Testis (tissue), 2 donors: ENCODE measurements around the gene RBBP6.

Experiments
- POLR2A ChIP-seq: fragments of 450-650 bp; IDR thresholded peaks from one replicate; pipeline ENCODE4 v1.6.1; 2017; ENCODE audit warnings: antibody characterized with exemption, mild to moderate bottlenecking, moderate library complexity
- TF ChIP-seq, protein P1 (sequence below), 3 experiments: fragments of 450-650 bp in 2 of 3; fragments of 200-600 bp in 1 of 3; sonication (generic) in 1 of 3; IDR thresholded peaks; one replicate each; pipeline ENCODE4 v1.5.1; 2016 to 2019; ENCODE audit warnings: antibody characterized with exemption in 3 of 3, mild to moderate bottlenecking in 2 of 3, moderate library complexity in 1 of 3

DNA sequence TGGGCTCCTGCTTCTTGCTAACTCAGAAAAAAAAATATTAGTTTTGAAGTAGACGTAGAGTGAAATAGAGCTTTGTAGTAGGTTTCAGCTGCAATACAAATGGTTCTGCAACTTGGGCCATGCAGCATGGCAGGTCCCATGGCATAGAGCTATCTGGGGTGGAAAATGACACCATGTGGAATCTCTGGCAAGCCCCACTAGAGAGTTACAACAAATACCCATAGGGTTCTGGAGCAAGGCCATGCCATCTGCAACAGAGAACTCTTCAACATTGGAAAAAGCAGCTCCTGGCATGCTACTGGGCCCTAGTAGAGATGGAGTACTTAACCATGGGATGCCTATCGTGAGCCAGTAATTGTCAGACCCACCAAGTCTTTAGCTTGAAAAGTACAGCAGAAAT lies 25.3 kb upstream of the RBBP6 start:
- TF ChIP-seq POLR2A: no peak
- TF ChIP-seq, protein P1, sequence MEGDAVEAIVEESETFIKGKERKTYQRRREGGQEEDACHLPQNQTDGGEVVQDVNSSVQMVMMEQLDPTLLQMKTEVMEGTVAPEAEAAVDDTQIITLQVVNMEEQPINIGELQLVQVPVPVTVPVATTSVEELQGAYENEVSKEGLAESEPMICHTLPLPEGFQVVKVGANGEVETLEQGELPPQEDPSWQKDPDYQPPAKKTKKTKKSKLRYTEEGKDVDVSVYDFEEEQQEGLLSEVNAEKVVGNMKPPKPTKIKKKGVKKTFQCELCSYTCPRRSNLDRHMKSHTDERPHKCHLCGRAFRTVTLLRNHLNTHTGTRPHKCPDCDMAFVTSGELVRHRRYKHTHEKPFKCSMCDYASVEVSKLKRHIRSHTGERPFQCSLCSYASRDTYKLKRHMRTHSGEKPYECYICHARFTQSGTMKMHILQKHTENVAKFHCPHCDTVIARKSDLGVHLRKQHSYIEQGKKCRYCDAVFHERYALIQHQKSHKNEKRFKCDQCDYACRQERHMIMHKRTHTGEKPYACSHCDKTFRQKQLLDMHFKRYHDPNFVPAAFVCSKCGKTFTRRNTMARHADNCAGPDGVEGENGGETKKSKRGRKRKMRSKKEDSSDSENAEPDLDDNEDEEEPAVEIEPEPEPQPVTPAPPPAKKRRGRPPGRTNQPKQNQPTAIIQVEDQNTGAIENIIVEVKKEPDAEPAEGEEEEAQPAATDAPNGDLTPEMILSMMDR (IDR thresholded peaks at IDR 0.05): no peak
